HEK293T (cell line): Measurements from ENCODE around the gene GAB3.

ENCODE experiments used
- CTCF ChIA-PET: fragments of 350-600 bp; formaldehyde crosslinking; extraction: SDS; loops from one replicate; lab custom pipeline; 2021; ENCODE audit warnings: antibody characterized with exemption, inconsistent platforms; lab: Yijun Ruan, JAX
- POLR2A ChIA-PET: fragments of 350-600 bp; formaldehyde crosslinking; extraction: SDS; loops from one replicate; lab custom pipeline; 2020; ENCODE audit warnings: antibody characterized with exemption, inconsistent platforms; lab: Yijun Ruan, JAX
- DNase-seq: peaks from one replicate; pipeline ENCODE4 v3.0.0; 2012; ENCODE audit warnings: mixed read lengths; ENCODE audit errors: extremely low spot score
- ARNT ChIP-seq: fragments of 450-650 bp; IDR thresholded peaks from 2 replicates; pipeline ENCODE4 v1.6.1; 2017; ENCODE audit warnings: mild to moderate bottlenecking
- BHLHE40 ChIP-seq: fragments of 450-650 bp; IDR thresholded peaks from 2 replicates; pipeline ENCODE4 v1.6.1; 2016; ENCODE audit warnings: mild to moderate bottlenecking, moderate library complexity, borderline replicate concordance
- CTBP1 ChIP-seq: fragments of 450-650 bp; IDR thresholded peaks from 2 replicates; pipeline ENCODE4 v1.6.1; 2016; ENCODE audit warnings: borderline replicate concordance
- ELF4 ChIP-seq: fragments of 450-650 bp; IDR thresholded peaks from 2 replicates; pipeline ENCODE4 v1.6.1; 2017; ENCODE audit warnings: antibody characterized with exemption
- FOXA1 ChIP-seq: fragments of 450-650 bp; IDR thresholded peaks from 2 replicates; pipeline ENCODE4 v1.6.1; 2016; ENCODE audit warnings: mild to moderate bottlenecking
- FOXK2 ChIP-seq: fragments of 450-650 bp; IDR thresholded peaks from 2 replicates; pipeline ENCODE4 v1.6.1; 2016; ENCODE audit warnings: mild to moderate bottlenecking
- FOXM1 ChIP-seq: fragments of 450-650 bp; IDR thresholded peaks from 2 replicates; pipeline ENCODE4 v1.6.1; 2017; ENCODE audit warnings: mild to moderate bottlenecking, borderline replicate concordance
- HDGF ChIP-seq: fragments of 450-650 bp; IDR thresholded peaks from 2 replicates; pipeline ENCODE4 v1.6.1; 2017; ENCODE audit warnings: antibody characterized with exemption, borderline replicate concordance
- L3MBTL2 ChIP-seq: fragments of 450-650 bp; conservative IDR thresholded peaks from 2 replicates; pipeline ENCODE4 v1.6.1; 2016; ENCODE audit warnings: mild to moderate bottlenecking
- LEF1 ChIP-seq: fragments of 450-650 bp; IDR thresholded peaks from 2 replicates; pipeline ENCODE4 v1.6.1; 2017; ENCODE audit warnings: mild to moderate bottlenecking, borderline replicate concordance
- NFRKB ChIP-seq: fragments of 450-650 bp; IDR thresholded peaks from 2 replicates; pipeline ENCODE4 v1.6.1; 2016; ENCODE audit warnings: mild to moderate bottlenecking, moderate library complexity
- PKNOX1 ChIP-seq: fragments of 450-650 bp; IDR thresholded peaks from 2 replicates; pipeline ENCODE4 v1.6.1; 2016
- SP1 ChIP-seq: fragments of 450-650 bp; IDR thresholded peaks from 2 replicates; pipeline ENCODE4 v1.6.1; 2017
- SUZ12 ChIP-seq: fragments of 450-650 bp; IDR thresholded peaks from 2 replicates; pipeline ENCODE4 v1.6.1; 2016; ENCODE audit warnings: mild to moderate bottlenecking
- TARDBP ChIP-seq: fragments of 450-650 bp; IDR thresholded peaks from 2 replicates; pipeline ENCODE4 v1.6.1; 2016
- ZNF384 ChIP-seq: fragments of 450-650 bp; IDR thresholded peaks from 2 replicates; pipeline ENCODE4 v1.6.1; 2016

GAB3 gene

GRCh38 chrX:154733066-154733425 is 17.8 kb downstream of the GAB3 start:
- POLR2A ChIA-PET = interaction anchor here (1.1 to 1.4 kb wide), 2 partner anchors 15 to 17 kb away, joined by 3 read pairs; no protein-coding TSS in a partner anchor
- DNase-seq = no peak
- no peak for TF ChIP-seq PKNOX1
- TF ChIP-seq ZNF384 = no peak
- TF ChIP-seq LEF1 = no peak
- TF ChIP-seq L3MBTL2 = no peak
- no peak for TF ChIP-seq FOXA1
- no peak for TF ChIP-seq SUZ12
- TF ChIP-seq TARDBP = no peak
- no peak for TF ChIP-seq NFRKB
- no peak for TF ChIP-seq CTBP1
- TF ChIP-seq ELF4 = no peak
- no peak for TF ChIP-seq ARNT
- CTCF ChIA-PET = no interaction called here

- TF ChIP-seq BHLHE40 (no peak), ELF4 (no peak), SUZ12 (no peak), ZNF384 (no peak), PKNOX1 (no peak), NFRKB (no peak), ARNT (no peak), FOXA1 (no peak), FOXK2 (no peak), CTBP1 (no peak), FOXM1 (no peak), LEF1 (no peak), L3MBTL2 (no peak), HDGF (no peak), SP1 (no peak)
- CTCF ChIA-PET = no interaction called here
- DNase-seq = no peak
- POLR2A ChIA-PET = interaction anchor here (1.1 to 1.4 kb wide), 2 partner anchors 16 to 17 kb away, joined by 3 read pairs; no protein-coding TSS in a partner anchor
Measured at GRCh38 chrX:154732421-154733065, 18.3 kb downstream of the GAB3 start.

- CTCF ChIA-PET = interaction anchor here (0.8 kb wide), 1 partner anchor 16 kb away, joined by 3 read pairs; no protein-coding TSS in a partner anchor
Measured at GRCh38 chrX:154731881-154732280, 19.0 kb downstream of the GAB3 start.

GRCh38 chrX:154731184-154731583 is 19.7 kb downstream of the GAB3 start:
- TF ChIP-seq SP1 (no peak), PKNOX1 (no peak), FOXM1 (no peak), ELF4 (no peak), L3MBTL2 (no peak), ARNT (no peak)
- CTCF ChIA-PET = no interaction called here
- POLR2A ChIA-PET = no interaction called here
- DNase-seq = no peak

More at GRCh38 chrX:154731881-154732280, 19.0 kb downstream of the GAB3 start:
- no peak for DNase-seq
- no peak for TF ChIP-seq ZNF384
- TF ChIP-seq CTBP1 = no peak
- TF ChIP-seq FOXK2 = no peak
- TF ChIP-seq HDGF = no peak
- no peak for TF ChIP-seq LEF1
- TF ChIP-seq FOXM1 = no peak
- POLR2A ChIA-PET = interaction anchor here (1.1 to 1.4 kb wide), 2 partner anchors 17 to 18 kb away, joined by 3 read pairs; no protein-coding TSS in a partner anchor

GRCh38 chrX:154730253-154730891 is 20.5 kb downstream of the GAB3 start:
- CTCF ChIA-PET = no interaction called here
- POLR2A ChIA-PET = no interaction called here
- DNase-seq = no peak
- no peak for TF ChIP-seq ELF4
- no peak for TF ChIP-seq LEF1
- no peak for TF ChIP-seq SP1
- TF ChIP-seq FOXA1 = no peak
- no peak for TF ChIP-seq FOXK2

GRCh38 chrX:154729439-154729838 is 21.4 kb downstream of the GAB3 start:
- POLR2A ChIA-PET = no interaction called here

More at GRCh38 chrX:154729439-154729838, 21.4 kb downstream of the GAB3 start:
- no peak for DNase-seq
- TF ChIP-seq LEF1 = no peak
- no peak for TF ChIP-seq FOXA1
- no peak for TF ChIP-seq ARNT
- TF ChIP-seq HDGF = no peak
- no peak for TF ChIP-seq SP1
- TF ChIP-seq FOXK2 = no peak
- no peak for TF ChIP-seq ELF4
- no peak for TF ChIP-seq L3MBTL2
- no peak for TF ChIP-seq SUZ12
- no peak for TF ChIP-seq FOXM1
- no peak for TF ChIP-seq CTBP1
- no peak for TF ChIP-seq ZNF384
- no peak for TF ChIP-seq BHLHE40
- TF ChIP-seq TARDBP = no peak
- TF ChIP-seq PKNOX1 = no peak
- CTCF ChIA-PET = no interaction called here
